Measurements from ENCODE around the gene CEP162. TPM values are rescaled to one million over a fixed set of nuclear protein-coding genes. Genes with fewer than 3 reads are reported as not detected.

Gene CEP162
- total RNA-seq, 2 donors from 2014 or later, result 29.7 to 39.2 TPM

DNA sequence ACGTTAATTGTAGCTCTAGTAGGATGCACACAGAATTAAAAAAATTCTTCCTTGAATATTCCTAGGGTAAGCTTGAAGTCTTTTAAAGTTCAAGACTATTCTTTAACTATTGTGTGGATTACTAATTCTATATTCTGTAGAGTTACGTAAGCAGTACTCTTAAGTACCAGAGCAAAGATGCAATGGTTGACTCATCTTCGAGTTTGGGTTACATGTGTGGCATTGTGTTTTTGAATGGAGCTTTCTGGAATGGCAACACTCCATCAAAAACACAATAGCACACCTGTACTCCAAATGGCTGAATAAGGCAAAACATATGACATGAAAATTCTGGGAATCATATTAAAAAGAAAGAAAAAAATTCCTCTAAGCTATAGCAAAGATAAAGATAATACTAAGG lies 33.5 kb upstream of the CEP162 start:
- 93% methylated on average over 3 of the region's 3 CpGs; no CpG with 5 or more reads in 1 of the 2 experiments for whole genome bisulfite sequencing, 2 experiments (ENCODE audit: insufficient coverage in 1 of 2, insufficient read length in 1 of 2)
- Histone ChIP-seq H3K36me3 (ENCODE audit: control insufficient read depth, insufficient read depth, low read length) (no peaks in the 10 kb centered on the region), H3K4me1 (ENCODE audit: control insufficient read depth, insufficient read depth, low read length) (peaks cover 9% of the 10 kb centered on the region), H3K9ac (ENCODE audit: extremely low read depth, low read length, poor library complexity, severe bottlenecking) (no peak overlapping the region), H3K27me3 (ENCODE audit: control insufficient read depth, insufficient read depth, low read length, poor library complexity, severe bottlenecking) (no peaks in the 10 kb centered on the region), H3K27ac (ENCODE audit: low read depth, low read length) (no peak overlapping the region), H3K4me3 (ENCODE audit: low read length) (no peak overlapping the region), H3K9me3 (ENCODE audit: control insufficient read depth, low read length) (no peaks in the 10 kb centered on the region)
- Mint-ChIP-seq H3K27ac (no peak overlapping the region), H3K9me3 (no peaks in the 10 kb centered on the region), H3K27me3 (ENCODE audit: insufficient read depth) (no peaks in the 10 kb centered on the region), H3K36me3 (ENCODE audit: low read depth) (no peaks in the 10 kb centered on the region), H3K4me3 (no peak overlapping the region), H3K4me1 (peaks cover 3% of the 10 kb centered on the region)
- DNase-seq, result no peak
- TF ChIP-seq, protein P1, sequence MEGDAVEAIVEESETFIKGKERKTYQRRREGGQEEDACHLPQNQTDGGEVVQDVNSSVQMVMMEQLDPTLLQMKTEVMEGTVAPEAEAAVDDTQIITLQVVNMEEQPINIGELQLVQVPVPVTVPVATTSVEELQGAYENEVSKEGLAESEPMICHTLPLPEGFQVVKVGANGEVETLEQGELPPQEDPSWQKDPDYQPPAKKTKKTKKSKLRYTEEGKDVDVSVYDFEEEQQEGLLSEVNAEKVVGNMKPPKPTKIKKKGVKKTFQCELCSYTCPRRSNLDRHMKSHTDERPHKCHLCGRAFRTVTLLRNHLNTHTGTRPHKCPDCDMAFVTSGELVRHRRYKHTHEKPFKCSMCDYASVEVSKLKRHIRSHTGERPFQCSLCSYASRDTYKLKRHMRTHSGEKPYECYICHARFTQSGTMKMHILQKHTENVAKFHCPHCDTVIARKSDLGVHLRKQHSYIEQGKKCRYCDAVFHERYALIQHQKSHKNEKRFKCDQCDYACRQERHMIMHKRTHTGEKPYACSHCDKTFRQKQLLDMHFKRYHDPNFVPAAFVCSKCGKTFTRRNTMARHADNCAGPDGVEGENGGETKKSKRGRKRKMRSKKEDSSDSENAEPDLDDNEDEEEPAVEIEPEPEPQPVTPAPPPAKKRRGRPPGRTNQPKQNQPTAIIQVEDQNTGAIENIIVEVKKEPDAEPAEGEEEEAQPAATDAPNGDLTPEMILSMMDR (conservative IDR thresholded peaks at IDR 0.05), result no peak

DNA sequence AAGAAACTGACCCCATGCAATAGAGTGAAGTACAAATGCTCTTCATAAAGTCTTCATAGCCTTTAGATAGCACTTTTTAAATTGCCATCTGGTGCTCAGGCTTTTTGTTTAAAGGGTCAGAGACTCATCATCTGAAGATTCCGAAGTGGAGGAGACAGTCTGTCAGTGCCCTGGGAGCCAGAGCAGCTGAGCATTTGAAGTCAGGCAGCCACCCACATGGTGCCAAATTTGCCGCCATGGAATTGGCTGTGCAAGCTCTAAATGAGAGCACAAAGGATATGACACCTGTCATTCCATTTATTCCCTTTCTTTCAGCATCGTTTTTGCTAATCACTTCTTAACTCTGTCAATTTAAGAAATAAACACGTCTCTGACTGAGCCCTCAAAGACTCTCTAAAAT lies 32.8 kb upstream of the CEP162 start:
- Mint-ChIP-seq H3K9me3 (no peaks in the 10 kb centered on the region), H3K36me3 (ENCODE audit: low read depth) (no peaks in the 10 kb centered on the region), H3K4me1 (peaks cover 3% of the 10 kb centered on the region), H3K27me3 (ENCODE audit: insufficient read depth) (no peaks in the 10 kb centered on the region), H3K27ac (no peak overlapping the region), H3K4me3 (no peak overlapping the region)
- no peaks in the 10 kb centered on the region for H3K27me3 ChIP-seq (ENCODE audit: control insufficient read depth, insufficient read depth, low read length, poor library complexity, severe bottlenecking)
- H3K4me1 ChIP-seq (ENCODE audit: control insufficient read depth, insufficient read depth, low read length), result peaks cover 9% of the 10 kb centered on the region
- no peak overlapping the region for H3K27ac ChIP-seq (ENCODE audit: low read depth, low read length)
- no peaks in the 10 kb centered on the region for H3K9me3 ChIP-seq (ENCODE audit: control insufficient read depth, low read length)
- no peak for DNase-seq
- no peak overlapping the region for H3K4me3 ChIP-seq (ENCODE audit: low read length)
- 79 to 87% methylated on average over 3 to 4 of the region's 4 CpGs for WGBS, 2 experiments (ENCODE audit: insufficient coverage in 1 of 2, insufficient read length in 1 of 2)
- TF ChIP-seq, protein P1 (conservative IDR thresholded peaks at IDR 0.05), result no peak
- H3K9ac ChIP-seq (ENCODE audit: extremely low read depth, low read length, poor library complexity, severe bottlenecking), result no peak overlapping the region
- H3K36me3 ChIP-seq (ENCODE audit: control insufficient read depth, insufficient read depth, low read length), result no peaks in the 10 kb centered on the region

DNA sequence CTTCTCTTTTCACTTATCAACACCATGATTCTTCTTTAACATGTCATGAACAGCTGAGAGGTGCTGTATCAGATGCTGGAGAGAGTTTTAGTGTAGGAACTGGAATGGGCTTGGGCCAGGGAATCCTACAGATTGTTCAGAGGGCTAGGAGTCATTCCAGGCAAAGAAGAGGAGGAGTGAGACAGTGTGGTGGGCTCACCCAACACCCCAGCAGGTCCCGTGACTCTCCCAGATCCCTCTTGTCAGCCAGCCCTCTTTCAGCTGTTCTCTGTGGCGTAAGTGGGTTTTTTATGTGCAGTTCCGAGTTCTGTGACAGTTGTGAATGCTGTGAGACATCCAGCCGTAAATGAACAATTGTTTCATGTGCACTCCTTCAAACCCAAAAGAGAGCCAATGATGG lies 31.4 kb upstream of the CEP162 start:
- Histone ChIP-seq H3K36me3 (ENCODE audit: control insufficient read depth, insufficient read depth, low read length) (no peaks in the 10 kb centered on the region), H3K4me3 (ENCODE audit: low read length) (no peak overlapping the region), H3K27me3 (ENCODE audit: control insufficient read depth, insufficient read depth, low read length, poor library complexity, severe bottlenecking) (no peaks in the 10 kb centered on the region), H3K9me3 (ENCODE audit: control insufficient read depth, low read length) (no peaks in the 10 kb centered on the region), H3K27ac (ENCODE audit: low read depth, low read length) (no peak overlapping the region), H3K4me1 (ENCODE audit: control insufficient read depth, insufficient read depth, low read length) (peaks cover 9% of the 10 kb centered on the region), H3K9ac (ENCODE audit: extremely low read depth, low read length, poor library complexity, severe bottlenecking) (no peak overlapping the region)
- Mint-ChIP-seq H3K27ac (no peak overlapping the region), H3K4me3 (no peak overlapping the region), H3K9me3 (no peaks in the 10 kb centered on the region), H3K27me3 (ENCODE audit: insufficient read depth) (no peaks in the 10 kb centered on the region), H3K4me1 (peaks cover 3% of the 10 kb centered on the region), H3K36me3 (ENCODE audit: low read depth) (no peaks in the 10 kb centered on the region)
- WGBS, 2 experiments (ENCODE audit: insufficient coverage in 1 of 2, insufficient read length in 1 of 2), result 89 to 91% methylated on average over 4 of the region's 4 CpGs
- no peak for DNase-seq
- TF ChIP-seq, protein P1 (conservative IDR thresholded peaks at IDR 0.05), result no peak

All from endodermal cell (in vitro differentiated cells).